H1 (cell line): ENCODE results near the gene EGFLAM. TPM values are rescaled to one million over a fixed set of nuclear protein-coding genes. Genes with fewer than 3 reads are reported as not detected.

Source experiments
- CBX8 ChIP-seq: fragments of 300-800, 300-1000 bp; sonication (generic); IDR thresholded peaks from 2 replicates; pipeline ENCODE4 v1.7.1; 2016; ENCODE audit warnings: low read depth, low read length, borderline replicate concordance
- EGR1 ChIP-seq: IDR thresholded peaks from 2 replicates; pipeline ENCODE4 v1.6.1; 2011; ENCODE audit warnings: low read depth, low read length, borderline replicate concordance
- RXRA ChIP-seq: IDR thresholded peaks from 2 replicates; pipeline ENCODE4 v1.6.1; 2011; ENCODE audit warnings: low read depth, mild to moderate bottlenecking, low read length, moderate library complexity; ENCODE audit not compliant: insufficient read depth
- SIX5 ChIP-seq: IDR thresholded peaks from 2 replicates; pipeline ENCODE4 v1.6.1; 2011; ENCODE audit warnings: mild to moderate bottlenecking, low read depth, low read length
- ZNF274 ChIP-seq: IDR thresholded peaks from 2 replicates; pipeline ENCODE4 v1.7.0; 2012; ENCODE audit warnings: low read length, borderline replicate concordance; ENCODE audit errors: extremely low read depth
- polyA plus RNA-seq, 7 experiments: library from polyadenylated mRNA; depleted of rRNA in 3 of 7; stranded (reverse) in 5 of 7; unstranded in 2 of 7; fragments of >200 nt in 5 of 7; fragments of 200-250 nt in 2 of 7; gene quantifications; 1 replicate in 5 of 7; 2 replicates in 1 of 7; 4 replicates in 1 of 7; pipeline versions ENCODE4 v1.2.1 to v1.2.3, GENCODE V29; 2011 to 2013; ENCODE audit warnings: missing spikeins in 2 of 7, mixed read lengths in 2 of 7
- total RNA-seq: library from RNA; stranded (reverse); fragmentation: NEBNext Ultra II Directional; extraction: Animal tissue kit (Norgen Biotek cat#: 25700); gene quantifications from 2 replicates; pipeline ENCODE4 v1.2.1, GENCODE V29; 2021
- TF ChIP-seq, protein P1 (sequence below): fragments of 300-600 bp; sonication (generic); IDR thresholded peaks from 2 replicates; pipeline ENCODE4 v1.7.1; 2012; ENCODE audit warnings: low read length, moderate library complexity, mild to moderate bottlenecking, inconsistent platforms; ENCODE audit not compliant: insufficient replicate concordance

Gene EGFLAM
- total and polyA plus RNA-seq, 2 of the 8 experiments (the other 6 are each of a cell fraction or from before 2014, with no cell fraction given) = 0.20 to 0.24 TPM

DNA sequence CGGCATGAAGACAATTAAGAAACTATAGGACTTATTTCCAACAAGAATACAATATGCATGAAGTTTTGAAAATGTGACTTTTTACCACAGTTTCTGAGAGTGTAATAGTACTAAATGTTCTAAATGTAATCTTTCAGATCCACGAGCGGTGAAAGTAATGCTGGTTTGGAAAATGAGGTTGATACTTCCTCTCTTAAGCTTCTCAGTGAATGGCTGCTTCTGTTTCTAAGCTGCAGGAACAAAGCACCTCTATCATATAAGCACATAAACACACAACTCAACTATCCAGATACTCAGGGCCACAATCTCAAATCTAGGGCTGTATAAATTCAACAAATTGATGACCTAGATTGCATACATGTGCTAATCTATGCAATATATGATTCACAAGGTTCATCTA lies 219.8 kb downstream of the EGFLAM start (continued):
- TF ChIP-seq, protein P1, sequence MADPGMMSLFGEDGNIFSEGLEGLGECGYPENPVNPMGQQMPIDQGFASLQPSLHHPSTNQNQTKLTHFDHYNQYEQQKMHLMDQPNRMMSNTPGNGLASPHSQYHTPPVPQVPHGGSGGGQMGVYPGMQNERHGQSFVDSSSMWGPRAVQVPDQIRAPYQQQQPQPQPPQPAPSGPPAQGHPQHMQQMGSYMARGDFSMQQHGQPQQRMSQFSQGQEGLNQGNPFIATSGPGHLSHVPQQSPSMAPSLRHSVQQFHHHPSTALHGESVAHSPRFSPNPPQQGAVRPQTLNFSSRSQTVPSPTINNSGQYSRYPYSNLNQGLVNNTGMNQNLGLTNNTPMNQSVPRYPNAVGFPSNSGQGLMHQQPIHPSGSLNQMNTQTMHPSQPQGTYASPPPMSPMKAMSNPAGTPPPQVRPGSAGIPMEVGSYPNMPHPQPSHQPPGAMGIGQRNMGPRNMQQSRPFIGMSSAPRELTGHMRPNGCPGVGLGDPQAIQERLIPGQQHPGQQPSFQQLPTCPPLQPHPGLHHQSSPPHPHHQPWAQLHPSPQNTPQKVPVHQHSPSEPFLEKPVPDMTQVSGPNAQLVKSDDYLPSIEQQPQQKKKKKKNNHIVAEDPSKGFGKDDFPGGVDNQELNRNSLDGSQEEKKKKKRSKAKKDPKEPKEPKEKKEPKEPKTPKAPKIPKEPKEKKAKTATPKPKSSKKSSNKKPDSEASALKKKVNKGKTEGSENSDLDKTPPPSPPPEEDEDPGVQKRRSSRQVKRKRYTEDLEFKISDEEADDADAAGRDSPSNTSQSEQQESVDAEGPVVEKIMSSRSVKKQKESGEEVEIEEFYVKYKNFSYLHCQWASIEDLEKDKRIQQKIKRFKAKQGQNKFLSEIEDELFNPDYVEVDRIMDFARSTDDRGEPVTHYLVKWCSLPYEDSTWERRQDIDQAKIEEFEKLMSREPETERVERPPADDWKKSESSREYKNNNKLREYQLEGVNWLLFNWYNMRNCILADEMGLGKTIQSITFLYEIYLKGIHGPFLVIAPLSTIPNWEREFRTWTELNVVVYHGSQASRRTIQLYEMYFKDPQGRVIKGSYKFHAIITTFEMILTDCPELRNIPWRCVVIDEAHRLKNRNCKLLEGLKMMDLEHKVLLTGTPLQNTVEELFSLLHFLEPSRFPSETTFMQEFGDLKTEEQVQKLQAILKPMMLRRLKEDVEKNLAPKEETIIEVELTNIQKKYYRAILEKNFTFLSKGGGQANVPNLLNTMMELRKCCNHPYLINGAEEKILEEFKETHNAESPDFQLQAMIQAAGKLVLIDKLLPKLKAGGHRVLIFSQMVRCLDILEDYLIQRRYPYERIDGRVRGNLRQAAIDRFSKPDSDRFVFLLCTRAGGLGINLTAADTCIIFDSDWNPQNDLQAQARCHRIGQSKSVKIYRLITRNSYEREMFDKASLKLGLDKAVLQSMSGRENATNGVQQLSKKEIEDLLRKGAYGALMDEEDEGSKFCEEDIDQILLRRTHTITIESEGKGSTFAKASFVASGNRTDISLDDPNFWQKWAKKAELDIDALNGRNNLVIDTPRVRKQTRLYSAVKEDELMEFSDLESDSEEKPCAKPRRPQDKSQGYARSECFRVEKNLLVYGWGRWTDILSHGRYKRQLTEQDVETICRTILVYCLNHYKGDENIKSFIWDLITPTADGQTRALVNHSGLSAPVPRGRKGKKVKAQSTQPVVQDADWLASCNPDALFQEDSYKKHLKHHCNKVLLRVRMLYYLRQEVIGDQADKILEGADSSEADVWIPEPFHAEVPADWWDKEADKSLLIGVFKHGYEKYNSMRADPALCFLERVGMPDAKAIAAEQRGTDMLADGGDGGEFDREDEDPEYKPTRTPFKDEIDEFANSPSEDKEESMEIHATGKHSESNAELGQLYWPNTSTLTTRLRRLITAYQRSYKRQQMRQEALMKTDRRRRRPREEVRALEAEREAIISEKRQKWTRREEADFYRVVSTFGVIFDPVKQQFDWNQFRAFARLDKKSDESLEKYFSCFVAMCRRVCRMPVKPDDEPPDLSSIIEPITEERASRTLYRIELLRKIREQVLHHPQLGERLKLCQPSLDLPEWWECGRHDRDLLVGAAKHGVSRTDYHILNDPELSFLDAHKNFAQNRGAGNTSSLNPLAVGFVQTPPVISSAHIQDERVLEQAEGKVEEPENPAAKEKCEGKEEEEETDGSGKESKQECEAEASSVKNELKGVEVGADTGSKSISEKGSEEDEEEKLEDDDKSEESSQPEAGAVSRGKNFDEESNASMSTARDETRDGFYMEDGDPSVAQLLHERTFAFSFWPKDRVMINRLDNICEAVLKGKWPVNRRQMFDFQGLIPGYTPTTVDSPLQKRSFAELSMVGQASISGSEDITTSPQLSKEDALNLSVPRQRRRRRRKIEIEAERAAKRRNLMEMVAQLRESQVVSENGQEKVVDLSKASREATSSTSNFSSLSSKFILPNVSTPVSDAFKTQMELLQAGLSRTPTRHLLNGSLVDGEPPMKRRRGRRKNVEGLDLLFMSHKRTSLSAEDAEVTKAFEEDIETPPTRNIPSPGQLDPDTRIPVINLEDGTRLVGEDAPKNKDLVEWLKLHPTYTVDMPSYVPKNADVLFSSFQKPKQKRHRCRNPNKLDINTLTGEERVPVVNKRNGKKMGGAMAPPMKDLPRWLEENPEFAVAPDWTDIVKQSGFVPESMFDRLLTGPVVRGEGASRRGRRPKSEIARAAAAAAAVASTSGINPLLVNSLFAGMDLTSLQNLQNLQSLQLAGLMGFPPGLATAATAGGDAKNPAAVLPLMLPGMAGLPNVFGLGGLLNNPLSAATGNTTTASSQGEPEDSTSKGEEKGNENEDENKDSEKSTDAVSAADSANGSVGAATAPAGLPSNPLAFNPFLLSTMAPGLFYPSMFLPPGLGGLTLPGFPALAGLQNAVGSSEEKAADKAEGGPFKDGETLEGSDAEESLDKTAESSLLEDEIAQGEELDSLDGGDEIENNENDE = no peak
- TF ChIP-seq EGR1 (no peak), RXRA (no peak), SIX5 (no peak), CBX8 (no peak), ZNF274 (no peak)
